ENCODE measurements around the gene EYA2. TPM values are rescaled to one million over a fixed set of nuclear protein-coding genes. Genes with fewer than 3 reads are reported as not detected.

Gene EYA2
- total RNA-seq, 1 donor from 2014 or later = 1.3 TPM

- peaks cover 11% of the 10 kb centered on the region for H3K4me1 Mint-ChIP-seq
- no peak for DNase-seq (ENCODE audit: low read depth, low spot score)
- no peaks in the 10 kb centered on the region for H3K9me3 Mint-ChIP-seq
- no peak overlapping the region for H3K4me3 Mint-ChIP-seq
- H3K27me3 Mint-ChIP-seq (ENCODE audit: low read depth) = no peaks in the 10 kb centered on the region
- H3K36me3 Mint-ChIP-seq (ENCODE audit: low read depth) = peaks cover 20% of the 10 kb centered on the region
- no peak for TF ChIP-seq CTCF (conservative IDR thresholded peaks at IDR 0.05)
- no peak overlapping the region for H3K27ac Mint-ChIP-seq (ENCODE audit: unreplicated experiment)
These were observed 336.9 kb downstream of the EYA2 start for GRCh38 chr20:47231382-47232039.

- no peak for TF ChIP-seq CTCF (conservative IDR thresholded peaks at IDR 0.05)
- Mint-ChIP-seq H3K4me1 (peaks cover 11% of the 10 kb centered on the region), H3K36me3 (ENCODE audit: low read depth) (peaks cover 22% of the 10 kb centered on the region), H3K27me3 (ENCODE audit: low read depth) (no peaks in the 10 kb centered on the region), H3K4me3 (no peak overlapping the region), H3K9me3 (no peaks in the 10 kb centered on the region), H3K27ac (ENCODE audit: unreplicated experiment) (no peak overlapping the region)
- DNase-seq (ENCODE audit: low read depth, low spot score) = no peak
These were observed 337.9 kb downstream of the EYA2 start for GRCh38 chr20:47232518-47232917.

DNA sequence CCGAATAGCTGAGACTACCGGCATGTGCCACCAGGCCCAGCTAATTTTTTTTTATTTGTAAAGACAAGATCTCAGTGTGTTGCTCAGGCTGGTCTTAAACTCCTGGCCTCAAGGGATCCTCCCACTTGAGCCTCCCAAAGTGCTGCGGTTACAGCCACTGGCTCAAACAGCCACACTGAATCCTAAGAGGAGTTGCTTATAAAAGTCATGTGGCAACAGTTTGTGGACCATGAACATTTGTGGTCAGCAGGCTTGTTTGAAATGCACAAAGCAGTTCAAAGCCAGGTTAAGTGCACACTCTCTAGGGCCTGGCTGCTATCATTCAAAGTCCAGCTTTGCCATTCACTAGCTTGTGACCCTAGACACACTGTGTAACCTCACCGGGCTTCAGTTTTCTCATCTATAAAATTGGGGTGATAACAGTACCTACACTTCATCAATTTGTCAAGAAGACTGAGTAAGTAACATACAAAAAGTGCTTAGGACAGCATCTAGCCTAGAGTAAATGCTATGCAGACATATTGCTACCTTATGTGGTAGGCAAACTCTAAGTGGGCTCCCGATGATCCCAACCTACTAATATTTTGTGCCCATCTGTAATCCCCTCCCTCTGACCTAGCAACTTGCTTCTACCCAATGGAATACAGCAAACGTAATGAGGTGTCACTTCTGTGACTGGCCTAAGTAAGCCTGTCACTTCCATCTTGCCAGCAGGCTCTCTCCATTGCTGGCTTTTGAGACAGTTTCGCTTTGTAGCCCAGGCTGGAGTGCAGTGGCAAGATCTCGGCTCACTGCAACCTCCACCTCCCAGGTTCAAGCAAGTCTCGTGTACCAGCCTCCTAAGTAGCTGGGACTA lies 338.9 kb downstream of the EYA2 start:
- DNase-seq (ENCODE audit: low read depth, low spot score) = no peak
- Mint-ChIP-seq H3K27me3 (ENCODE audit: low read depth) (no peaks in the 10 kb centered on the region), H3K4me1 (peaks cover 11% of the 10 kb centered on the region), H3K4me3 (no peak overlapping the region), H3K36me3 (ENCODE audit: low read depth) (peaks cover 27% of the 10 kb centered on the region), H3K9me3 (no peaks in the 10 kb centered on the region), H3K27ac (ENCODE audit: unreplicated experiment) (no peak overlapping the region)
- no peak for TF ChIP-seq CTCF (conservative IDR thresholded peaks at IDR 0.05)

GRCh38 chr20:47235111-47235510 lies 340.5 kb downstream of the EYA2 start:
- Mint-ChIP-seq H3K27me3 (ENCODE audit: low read depth) (no peaks in the 10 kb centered on the region), H3K4me1 (peaks cover 11% of the 10 kb centered on the region), H3K27ac (ENCODE audit: unreplicated experiment) (no peak overlapping the region), H3K9me3 (no peaks in the 10 kb centered on the region), H3K4me3 (no peak overlapping the region), H3K36me3 (ENCODE audit: low read depth) (peaks cover 31% of the 10 kb centered on the region)
- no peak for DNase-seq (ENCODE audit: low read depth, low spot score)
- no peak for TF ChIP-seq CTCF (conservative IDR thresholded peaks at IDR 0.05)

GRCh38 chr20:47235853-47236638 lies 341.4 kb downstream of the EYA2 start:
- no peaks in the 10 kb centered on the region for H3K27me3 Mint-ChIP-seq (ENCODE audit: low read depth)
- no peak for DNase-seq (ENCODE audit: low read depth, low spot score)
- H3K4me1 Mint-ChIP-seq = peaks cover 7% of the 10 kb centered on the region
- no peak overlapping the region for H3K4me3 Mint-ChIP-seq
- no peaks in the 10 kb centered on the region for H3K9me3 Mint-ChIP-seq
- peaks cover 28% of the 10 kb centered on the region for H3K36me3 Mint-ChIP-seq (ENCODE audit: low read depth)
- H3K27ac Mint-ChIP-seq (ENCODE audit: unreplicated experiment) = no peak overlapping the region
- no peak for TF ChIP-seq CTCF (conservative IDR thresholded peaks at IDR 0.05)

Measured in neural crest cell (in vitro differentiated cells).